Left lobe of liver (tissue), 2 donors: ENCODE measurements around the gene KLRF2. TPM values are rescaled to one million over a fixed set of nuclear protein-coding genes. Genes with fewer than 3 reads are reported as not detected.
"Not testable (repeated sequence)": the region's sequence is repeated elsewhere in the genome, so short reads cannot be mapped to it uniquely, and the experiment has no call there.

Experiments
- ATAC-seq: fragments of 200-7000 bp; cut with Tn5 transposase; one replicate; pipeline ENCODE4 v1.9.1; 2020; ENCODE audit warnings: mild to moderate bottlenecking, moderate library complexity
- DNase-seq: peaks from one replicate; pipeline ENCODE4 v3.0.0-alpha.2; 2020; ENCODE audit warnings: low spot score
- total RNA-seq: library from RNA; stranded (reverse); gene quantifications from one replicate; pipeline ENCODE4 v1.2.1, GENCODE V29; 2021
- donor health status: DM: no; HTN: no; CAD: no; lungs with moderate emphysema.
- donor health status: DM: no; HTN: yes; CAD: no.

KLRF2 gene, protein sequence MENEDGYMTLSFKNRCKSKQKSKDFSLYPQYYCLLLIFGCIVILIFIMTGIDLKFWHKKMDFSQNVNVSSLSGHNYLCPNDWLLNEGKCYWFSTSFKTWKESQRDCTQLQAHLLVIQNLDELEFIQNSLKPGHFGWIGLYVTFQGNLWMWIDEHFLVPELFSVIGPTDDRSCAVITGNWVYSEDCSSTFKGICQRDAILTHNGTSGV
- total RNA-seq: not detected

DNA sequence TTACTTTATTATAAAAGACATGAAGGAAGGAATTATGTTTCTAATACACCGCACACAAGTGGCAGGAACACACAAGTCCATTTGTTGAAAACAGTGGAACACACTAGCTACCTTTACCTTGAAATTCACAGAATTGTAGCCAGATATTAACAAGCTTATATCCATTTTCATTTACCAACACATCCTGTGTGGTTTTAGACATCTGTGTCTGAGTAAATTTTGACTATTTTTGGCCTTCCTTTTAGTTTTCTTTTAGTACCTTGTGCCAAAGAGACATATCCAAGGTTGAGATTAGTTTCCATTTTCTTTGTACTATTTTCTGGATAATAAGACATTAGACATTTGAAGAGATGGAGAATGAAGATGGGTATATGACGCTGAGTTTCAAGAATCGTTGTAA lies at the start of gene KLRF2:
Gene KLRF2, plus strand, starts transcription at position 244 of the 400 bp plus-strand sequence. Its CDS starts 107 bp downstream, at position 351.
- DNase-seq (no peak), ATAC-seq (no peak)

DNA sequence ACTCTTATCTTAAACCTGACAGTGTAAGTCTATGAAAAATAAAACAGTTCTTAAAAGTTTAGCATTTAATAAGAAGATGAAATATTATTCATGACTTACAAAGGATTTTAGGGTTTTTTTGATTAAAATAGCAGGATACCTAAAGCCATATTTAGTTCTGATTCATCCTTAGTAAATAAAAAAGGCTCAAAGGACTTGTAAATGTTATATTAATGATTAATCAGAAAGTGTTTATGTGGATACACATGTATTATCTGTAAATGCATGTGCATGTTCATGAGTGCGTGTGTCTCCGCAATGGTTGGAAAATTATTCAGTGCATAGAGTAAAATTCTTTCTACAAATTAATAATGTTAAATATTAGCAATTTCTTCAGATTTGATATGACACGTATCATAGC lies 49.6 kb upstream of the KLRF2 start:
- DNase-seq (no peak), ATAC-seq (no peak)

DNA sequence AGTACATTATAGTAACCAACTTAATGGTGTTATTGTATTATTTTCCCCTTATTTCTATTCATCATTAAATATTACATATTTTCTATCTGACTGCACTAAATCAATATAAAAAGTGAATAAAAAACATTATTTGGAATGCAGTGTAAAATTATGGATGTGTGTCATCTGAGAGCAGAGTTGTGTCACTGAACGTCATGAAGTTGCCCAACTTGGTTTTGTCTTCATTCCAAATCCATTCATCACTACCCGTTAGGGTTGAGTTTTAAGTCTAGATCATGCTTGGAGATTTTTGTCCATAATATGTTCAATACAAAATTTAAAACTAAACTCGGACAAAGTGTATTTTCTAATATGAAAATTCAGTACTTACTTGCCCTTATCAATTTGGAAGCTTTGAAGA lies 37.9 kb upstream of the KLRF2 start:
- ATAC-seq (no peak), DNase-seq (no peak)

DNA sequence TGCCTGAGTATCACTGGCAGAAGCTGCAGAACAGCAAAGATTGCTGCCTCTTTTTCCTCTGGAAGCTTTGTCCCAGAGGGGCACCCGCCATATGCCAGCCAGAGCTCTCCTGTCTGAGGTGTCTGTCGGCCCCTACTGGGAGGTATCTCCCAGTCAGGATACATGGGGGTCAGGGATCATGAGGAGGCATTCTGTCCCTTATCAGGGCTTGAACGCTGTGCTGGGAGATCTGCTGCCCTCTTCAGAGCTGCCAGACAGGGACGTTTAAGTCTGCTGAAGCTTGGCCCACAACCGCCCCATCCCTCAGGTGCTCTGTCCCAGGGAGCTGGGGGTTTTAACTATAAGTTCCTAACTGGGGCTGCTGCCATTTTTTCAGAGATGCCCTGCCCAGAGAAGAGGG lies 32.4 kb upstream of the KLRF2 start:
- no peak for DNase-seq
- no peak for ATAC-seq

DNA sequence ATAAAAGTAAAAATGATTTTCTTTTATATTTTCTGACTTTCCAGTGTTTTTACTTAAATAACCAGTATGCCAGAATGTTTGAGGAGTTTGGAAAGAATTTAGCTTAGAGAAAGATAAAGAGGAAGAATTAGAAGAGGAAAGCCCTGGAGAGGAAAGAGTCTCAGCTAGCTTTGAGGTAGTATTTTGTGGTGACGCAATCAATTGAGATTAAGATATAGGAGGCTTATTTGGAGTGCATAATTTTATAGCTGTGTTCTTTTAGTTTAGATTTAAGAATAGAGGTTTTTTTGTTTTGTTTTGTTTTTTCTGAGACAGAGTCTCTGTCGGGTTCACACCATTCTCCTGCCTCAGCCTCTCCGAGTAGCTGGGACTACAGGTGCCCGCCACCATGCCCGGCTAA lies 30.2 kb upstream of the KLRF2 start:
- DNase-seq: no peak
- ATAC-seq: no peak

DNA sequence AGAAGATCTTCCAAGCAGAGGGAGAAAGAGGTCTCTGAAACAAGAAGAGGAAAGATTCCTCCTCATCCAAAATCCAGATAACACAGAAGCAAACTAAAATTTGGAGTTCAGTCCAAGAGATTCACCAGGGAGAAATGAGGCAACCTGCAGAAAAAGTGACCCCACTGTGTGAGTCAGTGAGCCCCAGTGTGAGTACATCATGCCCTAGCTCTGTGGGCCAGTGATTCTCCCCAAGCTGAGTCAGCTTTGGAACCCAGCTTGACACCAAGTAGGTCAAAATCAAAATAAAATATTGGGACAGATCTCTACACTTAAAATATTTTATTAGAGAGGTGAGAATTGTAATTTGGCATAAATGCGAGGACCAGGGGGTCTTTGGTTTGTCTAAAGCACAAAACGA lies 29.4 kb upstream of the KLRF2 start:
- ATAC-seq (no peak), DNase-seq (no peak)

DNA sequence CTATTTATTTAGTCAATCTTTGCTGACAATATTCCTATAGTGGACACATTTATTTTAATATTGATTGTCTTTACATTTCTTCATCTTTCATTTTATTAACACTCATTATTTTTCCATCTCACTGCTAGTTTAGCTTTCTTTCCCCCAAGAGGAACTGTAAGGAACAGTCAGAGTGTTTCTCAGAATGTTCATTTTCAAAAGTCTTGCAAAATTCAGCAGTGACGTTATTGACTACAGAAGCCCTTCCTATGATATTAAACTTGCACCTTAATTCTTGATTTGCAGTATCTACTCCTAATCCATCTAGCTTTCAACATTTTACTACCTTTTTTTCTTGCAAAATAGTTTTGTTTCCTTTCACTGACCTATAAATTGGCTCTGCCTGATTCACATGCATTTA lies 25.1 kb upstream of the KLRF2 start:
- no peak for DNase-seq
- ATAC-seq: no peak

DNA sequence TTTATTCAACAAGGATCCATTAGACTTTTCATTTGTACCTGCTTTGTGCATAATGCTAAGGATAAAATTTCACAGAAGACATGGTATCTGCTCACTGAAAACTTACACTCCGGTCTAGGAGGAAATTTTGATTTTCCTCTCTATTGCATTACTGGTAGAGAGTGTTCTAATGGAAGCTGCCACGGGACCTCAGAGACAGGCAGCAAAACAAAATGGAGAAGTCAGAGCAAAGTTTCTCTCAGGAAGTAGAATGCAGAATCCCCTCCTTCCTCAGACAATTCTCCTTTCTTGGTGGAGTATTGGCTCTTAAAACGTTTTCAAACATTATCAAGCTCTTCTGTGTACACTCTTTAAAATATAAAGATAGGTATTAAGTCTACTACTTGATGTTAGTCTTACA lies 24.4 kb upstream of the KLRF2 start:
- no peak for ATAC-seq
- no peak for DNase-seq

DNA sequence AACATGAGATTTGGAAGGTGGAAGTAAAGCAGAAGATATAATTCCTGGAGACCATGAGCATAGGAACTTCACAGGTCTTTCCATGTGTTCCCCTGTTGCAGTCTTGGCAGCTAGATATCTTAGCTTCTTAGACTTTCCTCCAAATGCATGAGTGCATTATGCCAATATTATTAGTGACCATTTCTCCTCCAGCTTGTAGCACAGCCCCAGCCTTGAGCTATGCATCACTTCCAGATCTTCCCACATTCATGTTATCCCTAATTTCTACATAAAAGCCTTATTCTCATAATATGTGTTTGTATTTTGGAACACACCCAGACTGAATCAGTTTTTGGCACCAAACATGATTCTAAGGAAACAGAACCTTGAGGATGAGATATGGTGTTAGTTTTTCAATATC lies 23.2 kb upstream of the KLRF2 start:
- no peak for ATAC-seq
- no peak for DNase-seq

DNA sequence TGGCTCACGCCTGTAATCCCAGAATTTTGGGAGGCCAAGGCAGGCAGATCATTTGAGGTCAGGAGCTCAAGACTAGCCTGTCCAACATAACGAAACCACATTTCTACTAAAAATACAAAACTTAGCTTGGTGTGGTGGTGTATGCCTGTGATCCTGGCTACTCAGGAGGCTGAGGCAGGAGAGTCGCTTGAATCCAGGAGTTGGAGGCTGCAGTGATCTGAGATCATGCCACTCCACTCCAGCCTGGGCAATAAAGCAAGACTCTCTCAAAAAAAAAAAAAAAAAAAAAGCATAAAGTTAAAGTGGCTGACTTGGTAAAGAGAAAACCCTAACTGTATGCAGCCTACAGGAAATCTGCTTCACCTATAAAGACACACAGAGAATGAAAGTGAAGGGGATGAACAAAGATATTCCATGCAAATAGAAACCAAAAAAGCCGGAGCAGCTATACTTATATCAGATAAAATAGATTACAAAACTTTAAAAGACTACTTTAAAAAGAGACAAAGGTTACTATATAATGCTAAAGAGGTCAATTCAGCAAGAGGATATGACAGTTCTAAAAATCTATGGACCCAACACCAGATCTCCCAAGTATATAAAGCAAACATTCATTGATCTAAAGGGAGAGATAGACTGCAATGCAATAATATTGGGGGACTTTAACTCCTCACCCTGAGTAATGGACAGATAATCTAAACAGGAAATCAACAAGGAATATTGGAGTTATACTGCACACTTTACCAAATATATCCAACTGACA lies 16.2 kb upstream of the KLRF2 start:
- ATAC-seq (no peak), DNase-seq (no peak)

DNA sequence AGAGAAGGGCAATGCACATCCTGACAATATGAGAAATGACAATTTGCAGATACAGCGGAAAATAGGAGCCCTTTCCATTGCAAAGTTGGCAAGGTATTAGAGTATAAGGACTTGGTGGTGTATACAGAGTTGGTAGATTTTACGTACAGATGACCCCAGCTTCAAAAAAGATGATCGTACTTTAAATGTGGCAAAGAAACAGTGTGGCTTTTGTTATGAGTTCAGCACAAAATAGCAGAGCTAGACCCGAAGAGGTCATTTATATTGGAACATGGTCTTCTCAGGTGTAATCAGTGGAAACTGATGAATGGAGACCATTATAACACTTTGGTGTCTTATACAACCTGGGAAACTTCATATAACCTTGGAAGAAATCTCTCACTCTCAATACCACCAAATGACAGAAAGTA lies 14.4 kb upstream of the KLRF2 start:
- no peak for ATAC-seq

DNA sequence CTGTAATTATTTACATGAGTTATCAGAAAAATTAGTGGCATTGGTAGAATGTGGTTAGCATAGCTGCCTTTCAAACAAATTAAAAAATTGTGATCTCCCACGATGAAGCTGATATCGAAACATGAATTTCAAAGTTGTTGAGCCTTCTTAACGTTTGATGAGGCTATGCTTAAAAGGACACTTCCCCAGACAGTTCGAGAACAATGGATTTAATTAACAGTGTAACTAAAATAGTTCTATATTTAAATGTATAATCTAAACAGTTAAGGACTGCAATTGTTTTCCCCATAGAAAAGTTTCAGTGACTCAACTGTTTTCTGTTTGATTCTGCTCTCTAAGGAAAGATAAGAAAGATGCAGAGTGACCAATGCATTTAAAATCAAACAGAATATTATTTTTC lies 13.8 kb upstream of the KLRF2 start:
- no peak for ATAC-seq

More for the DNA sequence above, 14.4 kb upstream of the KLRF2 start:
- DNase-seq: no peak

DNA sequence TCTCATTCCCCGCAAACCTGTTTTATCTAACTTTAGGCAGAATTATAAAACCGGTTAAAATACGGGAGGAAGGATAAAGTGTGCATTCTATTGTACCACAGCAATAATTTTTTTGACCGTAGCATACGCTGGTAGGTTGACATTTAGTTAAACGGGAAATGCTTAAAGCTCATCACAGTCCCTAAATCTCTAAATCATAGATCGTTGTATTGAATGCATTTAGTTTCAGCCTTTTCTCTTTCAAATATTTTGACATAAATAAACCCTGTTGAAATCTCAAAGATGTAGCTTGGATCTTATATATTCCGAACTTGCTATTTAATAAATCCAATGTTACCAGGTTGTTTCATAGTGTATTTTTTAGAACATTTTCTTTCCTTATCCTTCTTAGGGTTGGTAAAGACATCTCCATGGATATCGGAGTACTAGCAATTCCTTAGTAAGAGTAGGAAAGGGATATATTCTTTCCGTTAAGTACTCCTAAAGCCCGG lies 12.9 kb upstream of the KLRF2 start:
- ATAC-seq: no peak

More for the DNA sequence above, 13.8 kb upstream of the KLRF2 start:
- DNase-seq: no peak

DNA sequence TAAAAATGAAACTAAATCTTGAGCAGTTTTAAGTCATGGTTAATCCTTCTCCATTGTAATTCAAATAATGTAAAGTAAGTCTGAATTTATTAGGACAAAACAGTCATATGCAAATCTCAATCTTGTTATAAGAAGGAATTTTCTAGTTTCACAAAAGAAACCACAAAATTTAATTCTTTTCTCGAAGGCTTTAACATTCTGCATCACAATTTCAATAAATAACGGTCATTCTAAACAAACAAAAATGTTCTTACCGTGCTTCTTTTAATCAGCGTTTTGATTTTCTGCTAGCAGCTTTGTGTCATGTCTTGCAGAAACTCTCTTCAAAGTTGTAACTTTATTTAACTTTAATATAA lies 12.4 kb upstream of the KLRF2 start:
- no peak for ATAC-seq

More for the DNA sequence above, 12.9 kb upstream of the KLRF2 start:
- no peak for DNase-seq

DNA sequence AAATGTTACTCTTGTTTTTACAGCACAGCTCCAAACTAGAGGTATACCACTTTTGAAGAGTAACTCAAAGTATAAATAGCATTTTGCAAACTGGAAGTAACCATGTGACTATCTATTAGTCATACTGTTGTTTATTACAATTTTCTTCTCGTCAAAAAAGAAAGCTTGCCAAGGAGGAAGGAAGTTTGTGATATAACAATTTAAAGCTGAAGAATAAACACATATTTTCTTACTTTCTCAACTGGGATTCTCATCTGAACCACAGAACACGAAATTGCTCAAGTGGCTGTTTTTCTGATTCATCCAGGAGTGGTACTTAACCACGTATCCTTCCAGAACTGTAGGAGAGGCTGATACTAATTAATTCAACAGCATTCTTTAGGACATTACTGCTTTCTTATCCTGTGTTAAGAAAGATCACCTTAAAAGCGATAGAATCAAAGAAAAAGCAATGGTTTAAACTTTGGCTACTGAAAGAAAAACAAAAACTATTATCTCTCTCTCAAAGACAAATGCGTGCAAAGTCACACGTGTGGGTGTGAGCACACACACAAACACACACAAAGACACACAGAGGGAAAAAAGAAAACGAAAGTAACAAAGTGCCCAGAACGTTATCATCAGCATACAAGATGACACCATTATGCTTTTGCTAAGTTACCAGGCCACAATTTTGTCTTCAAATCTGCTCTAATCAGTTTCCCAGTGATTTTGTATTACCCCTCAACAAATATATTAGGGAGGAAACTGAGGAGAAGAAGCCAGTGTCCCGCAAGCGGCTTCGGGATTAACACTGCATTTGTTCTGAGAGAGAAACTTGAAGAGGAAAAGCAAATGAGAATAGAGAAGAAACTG lies 11.8 kb upstream of the KLRF2 start, which contains the start of gene CLEC2B:
Gene CLEC2B, minus strand, starts transcription at position 48 of the 855 bp plus-strand sequence.
- DNase-seq: no peak
- ATAC-seq: peak; percentile 91

More for the DNA sequence above, 12.4 kb upstream of the KLRF2 start:
- no peak for DNase-seq

DNA sequence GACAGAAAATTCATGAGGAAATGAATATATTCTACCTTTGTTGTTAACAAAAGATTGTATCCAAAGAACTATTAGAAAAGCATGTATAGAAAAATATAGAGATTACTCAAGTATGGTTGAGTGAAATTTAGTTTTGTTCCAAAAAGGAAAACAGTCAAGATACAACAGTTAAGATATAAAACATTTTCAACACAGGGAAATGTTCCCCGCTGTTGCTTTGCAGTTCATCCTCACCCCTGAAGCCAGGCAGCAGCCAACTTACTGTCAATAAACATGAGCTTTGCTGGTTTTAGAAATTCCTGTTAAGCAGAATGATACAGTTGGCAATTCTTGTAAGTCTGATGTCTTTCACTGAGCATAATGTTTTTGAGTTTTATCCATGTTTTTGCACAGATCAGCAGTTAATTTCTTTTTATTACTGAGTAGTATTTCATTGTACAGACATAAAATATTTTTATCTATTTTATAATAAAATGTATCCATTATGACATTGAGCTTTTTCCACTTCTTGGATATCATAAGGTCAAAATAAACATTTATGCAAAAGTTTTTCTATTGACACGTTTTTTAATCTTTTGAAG lies 10.9 kb upstream of the KLRF2 start:
- ATAC-seq (peak; percentile 62), DNase-seq (no peak)

DNA sequence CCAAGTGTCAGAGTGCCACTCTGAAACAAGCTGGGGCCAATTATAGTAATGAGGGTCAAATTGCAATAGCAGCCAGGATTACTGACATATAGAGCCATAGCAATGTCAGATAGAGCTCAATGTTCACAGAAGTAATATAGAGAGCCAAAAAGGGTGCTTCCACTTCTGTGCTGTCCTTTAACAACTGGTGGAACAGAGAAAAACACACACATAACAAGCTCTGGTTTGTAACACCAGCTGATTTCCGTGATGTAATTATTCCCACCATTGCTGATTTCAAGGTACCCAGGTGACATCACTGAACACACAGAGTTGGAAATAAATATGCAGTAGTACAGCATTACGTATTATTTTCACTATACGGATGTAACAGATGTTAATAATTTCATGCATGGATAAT lies 9.1 kb upstream of the KLRF2 start:
- ATAC-seq (no peak), DNase-seq (no peak)

DNA sequence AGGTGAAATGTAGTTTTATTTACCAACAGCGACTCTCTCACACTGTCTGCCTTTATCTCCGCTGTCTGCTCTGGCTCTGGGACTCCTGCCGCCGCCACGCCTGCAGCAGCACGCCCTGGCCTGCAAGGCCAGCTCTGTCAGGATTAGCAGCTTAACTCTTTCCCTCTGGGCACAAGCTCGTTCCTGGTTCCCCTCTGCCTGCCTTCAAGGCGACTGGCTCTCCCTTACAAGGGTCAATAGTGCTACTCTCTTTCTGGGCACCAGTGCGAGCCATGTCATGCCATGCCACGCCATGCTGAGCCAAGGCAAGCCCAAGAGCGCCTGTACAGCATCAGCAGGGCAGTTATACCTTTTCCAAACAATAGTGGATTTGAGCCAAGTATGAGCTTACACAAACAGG lies 8.5 kb upstream of the KLRF2 start:
- ATAC-seq (no peak), DNase-seq (no peak)

DNA sequence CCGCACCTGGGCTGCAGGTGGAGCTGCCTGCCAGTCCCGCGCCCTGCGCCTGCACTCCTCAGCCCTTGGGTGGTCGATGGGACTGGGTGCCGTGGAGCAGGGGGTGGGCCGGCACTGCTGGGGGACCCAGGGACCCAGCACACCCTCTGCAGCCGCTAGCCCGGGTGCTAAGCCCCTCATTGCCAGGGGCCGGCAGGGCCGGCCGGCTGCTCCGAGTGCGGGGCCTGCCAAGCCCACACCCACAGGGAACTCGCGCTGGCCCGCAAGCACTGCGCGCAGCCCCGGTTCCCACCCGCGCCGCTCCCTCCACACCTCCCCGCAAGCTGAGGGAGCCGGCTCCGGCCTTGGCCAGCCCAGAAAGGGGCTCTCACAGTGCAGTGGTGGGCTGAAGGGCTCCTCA lies 5.2 kb upstream of the KLRF2 start:
- ATAC-seq, DNase-seq: not testable (repeated sequence)

DNA sequence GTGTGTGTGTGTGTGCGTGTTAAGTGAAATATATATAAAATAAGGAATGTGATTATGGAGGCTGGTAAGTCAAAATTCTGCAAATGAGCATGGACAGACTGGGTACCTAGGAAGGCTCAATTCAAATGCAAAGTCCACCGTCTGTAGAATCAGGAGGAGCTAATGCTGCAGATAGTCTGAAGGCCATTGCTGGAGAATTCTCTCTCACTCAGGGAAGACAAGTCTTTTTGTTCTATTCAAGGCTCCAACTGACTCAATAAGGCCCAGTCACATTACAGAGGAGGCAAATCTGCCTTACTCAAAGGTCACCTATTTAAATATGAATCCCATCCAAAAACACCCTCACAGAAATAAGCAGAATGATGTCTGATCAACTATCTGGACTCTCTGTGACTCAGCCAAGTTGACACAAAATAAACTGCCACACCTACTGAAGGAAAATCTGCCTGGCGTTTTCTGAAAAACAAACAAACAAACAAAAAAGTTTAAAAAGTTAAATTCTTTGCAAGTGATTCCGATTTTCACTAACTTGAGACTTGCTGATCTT lies 684 bp upstream of the KLRF2 start:
- DNase-seq (no peak), ATAC-seq (peak; percentile 26)

DNA sequence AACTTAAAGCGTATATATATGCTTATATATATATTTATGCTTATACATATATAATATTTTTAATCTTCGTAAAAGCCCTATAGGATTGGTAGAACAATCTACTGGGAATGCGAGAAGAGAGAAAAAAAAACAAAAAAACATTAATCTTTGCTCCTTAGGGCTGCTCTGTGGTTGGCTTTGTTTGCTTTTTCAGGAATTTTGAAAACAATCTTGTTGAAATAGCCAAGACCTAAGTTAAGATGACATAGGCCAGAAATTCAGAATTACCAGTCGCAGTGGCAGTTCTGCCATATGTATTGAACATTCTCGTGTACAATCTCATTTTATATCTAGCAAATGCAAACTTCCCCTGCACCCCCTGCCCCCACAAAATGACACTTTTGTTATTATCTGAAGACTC lies 699 bp downstream of the KLRF2 start:
- peak; percentile 51 for ATAC-seq
- no peak for DNase-seq
